Memory B cell (primary cell): Measurements from ENCODE around the gene USP35.
A peak's percentile ranks its signal among the peaks of the same experiment; 100 is the strongest.

ENCODE experiments used
- ATAC-seq: fragments of 150-1000 bp; cut with Tn5 transposase; 2 replicates; pipeline ENCODE4 v1.10.0; 2021; ENCODE audit warnings: low read depth, mild to moderate bottlenecking, moderate library complexity
- DNase-seq, 2 donors: peaks; one replicate each; pipeline ENCODE4 v3.0.0; 2022; ENCODE audit warnings: low spot score in 2 of 2
- H3K27ac Mint-ChIP-seq: one replicate; pipeline ENCODE4 v1.8.0; 2022; ENCODE audit warnings: mild to moderate bottlenecking, moderate library complexity, mixed read lengths
- H3K27me3 Mint-ChIP-seq: one replicate; pipeline ENCODE4 v1.8.0; 2022; ENCODE audit warnings: mixed read lengths
- H3K36me3 Mint-ChIP-seq: one replicate; pipeline ENCODE4 v1.8.0; 2022; ENCODE audit warnings: mild to moderate bottlenecking, mixed read lengths
- H3K4me1 Mint-ChIP-seq: one replicate; pipeline ENCODE4 v1.8.0; 2022; ENCODE audit warnings: mixed read lengths
- H3K4me3 Mint-ChIP-seq: one replicate; pipeline ENCODE4 v1.8.0; 2022; ENCODE audit warnings: mild to moderate bottlenecking, moderate library complexity, mixed read lengths
- H3K9me3 Mint-ChIP-seq: one replicate; pipeline ENCODE4 v1.8.0; 2022; ENCODE audit warnings: mixed read lengths

USP35 gene, protein sequence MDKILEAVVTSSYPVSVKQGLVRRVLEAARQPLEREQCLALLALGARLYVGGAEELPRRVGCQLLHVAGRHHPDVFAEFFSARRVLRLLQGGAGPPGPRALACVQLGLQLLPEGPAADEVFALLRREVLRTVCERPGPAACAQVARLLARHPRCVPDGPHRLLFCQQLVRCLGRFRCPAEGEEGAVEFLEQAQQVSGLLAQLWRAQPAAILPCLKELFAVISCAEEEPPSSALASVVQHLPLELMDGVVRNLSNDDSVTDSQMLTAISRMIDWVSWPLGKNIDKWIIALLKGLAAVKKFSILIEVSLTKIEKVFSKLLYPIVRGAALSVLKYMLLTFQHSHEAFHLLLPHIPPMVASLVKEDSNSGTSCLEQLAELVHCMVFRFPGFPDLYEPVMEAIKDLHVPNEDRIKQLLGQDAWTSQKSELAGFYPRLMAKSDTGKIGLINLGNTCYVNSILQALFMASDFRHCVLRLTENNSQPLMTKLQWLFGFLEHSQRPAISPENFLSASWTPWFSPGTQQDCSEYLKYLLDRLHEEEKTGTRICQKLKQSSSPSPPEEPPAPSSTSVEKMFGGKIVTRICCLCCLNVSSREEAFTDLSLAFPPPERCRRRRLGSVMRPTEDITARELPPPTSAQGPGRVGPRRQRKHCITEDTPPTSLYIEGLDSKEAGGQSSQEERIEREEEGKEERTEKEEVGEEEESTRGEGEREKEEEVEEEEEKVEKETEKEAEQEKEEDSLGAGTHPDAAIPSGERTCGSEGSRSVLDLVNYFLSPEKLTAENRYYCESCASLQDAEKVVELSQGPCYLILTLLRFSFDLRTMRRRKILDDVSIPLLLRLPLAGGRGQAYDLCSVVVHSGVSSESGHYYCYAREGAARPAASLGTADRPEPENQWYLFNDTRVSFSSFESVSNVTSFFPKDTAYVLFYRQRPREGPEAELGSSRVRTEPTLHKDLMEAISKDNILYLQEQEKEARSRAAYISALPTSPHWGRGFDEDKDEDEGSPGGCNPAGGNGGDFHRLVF

DNA sequence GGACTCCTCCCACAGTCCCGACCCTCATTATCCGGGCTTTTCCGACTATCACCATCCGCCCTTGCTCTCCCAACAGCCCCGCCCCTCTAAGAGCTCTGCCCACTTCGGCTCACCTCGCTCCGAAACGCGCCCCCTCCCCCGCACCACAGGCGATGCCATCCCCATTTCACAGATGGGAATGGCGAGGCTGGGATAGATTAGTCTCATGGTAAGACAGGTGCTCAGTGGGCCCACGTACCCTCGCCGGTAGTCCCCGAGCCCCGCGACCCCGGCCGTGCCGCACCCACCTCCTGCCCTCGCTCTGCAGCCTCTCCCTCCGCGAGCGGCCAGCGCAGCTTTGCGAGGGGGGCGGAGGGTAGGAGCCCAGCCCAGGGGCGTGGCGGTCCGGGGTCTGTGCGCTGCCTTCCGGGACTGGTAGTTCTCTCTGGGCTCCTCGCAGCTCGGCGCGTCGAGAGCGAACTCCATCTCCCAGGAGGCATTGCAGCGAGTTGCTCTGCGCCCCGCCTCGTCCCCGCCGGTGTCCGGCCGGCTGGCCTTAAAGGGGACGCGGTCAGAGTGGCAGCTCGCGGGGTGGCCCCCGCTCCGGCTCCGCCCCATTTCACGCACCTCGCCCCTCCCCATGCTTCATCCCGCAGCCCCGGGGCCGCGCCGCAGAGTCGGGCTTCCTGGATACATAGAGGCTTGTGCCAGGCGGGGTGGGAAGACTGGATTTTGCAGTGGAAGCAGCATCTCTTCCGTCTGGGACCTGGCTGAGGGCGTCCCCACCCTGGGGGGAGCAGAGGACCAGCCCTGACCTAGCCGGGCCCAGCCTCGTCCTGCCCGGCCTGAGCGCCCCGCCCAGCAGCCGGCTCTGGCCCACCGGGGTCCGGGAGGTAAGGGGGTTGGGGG is at the start of gene USP35, which contains the start of gene KCTD21:
TSS of gene USP35 (plus strand) at position 634 of the 888 bp plus-strand sequence. CDS start 7,327 bp downstream, outside the sequence.
TSS of gene KCTD21 (minus strand) at position 341 of the 888 bp plus-strand sequence. CDS start 14,072 bp downstream, outside the sequence.
- peak within 1 kb of the TSS; percentile 73 for H3K27ac Mint-ChIP-seq
- ATAC-seq (peak; percentile 93), DNase-seq (peak; percentile 84 to 86)
- no peaks in the 10 kb centered on the region for H3K27me3 Mint-ChIP-seq
- peaks cover 1% of the 10 kb centered on the region for H3K36me3 Mint-ChIP-seq
- peak within 1 kb of the TSS; percentile 90 for H3K4me3 Mint-ChIP-seq
- H3K4me1 Mint-ChIP-seq, result peaks cover 28% of the 10 kb centered on the region
- no peaks in the 10 kb centered on the region for H3K9me3 Mint-ChIP-seq

DNA sequence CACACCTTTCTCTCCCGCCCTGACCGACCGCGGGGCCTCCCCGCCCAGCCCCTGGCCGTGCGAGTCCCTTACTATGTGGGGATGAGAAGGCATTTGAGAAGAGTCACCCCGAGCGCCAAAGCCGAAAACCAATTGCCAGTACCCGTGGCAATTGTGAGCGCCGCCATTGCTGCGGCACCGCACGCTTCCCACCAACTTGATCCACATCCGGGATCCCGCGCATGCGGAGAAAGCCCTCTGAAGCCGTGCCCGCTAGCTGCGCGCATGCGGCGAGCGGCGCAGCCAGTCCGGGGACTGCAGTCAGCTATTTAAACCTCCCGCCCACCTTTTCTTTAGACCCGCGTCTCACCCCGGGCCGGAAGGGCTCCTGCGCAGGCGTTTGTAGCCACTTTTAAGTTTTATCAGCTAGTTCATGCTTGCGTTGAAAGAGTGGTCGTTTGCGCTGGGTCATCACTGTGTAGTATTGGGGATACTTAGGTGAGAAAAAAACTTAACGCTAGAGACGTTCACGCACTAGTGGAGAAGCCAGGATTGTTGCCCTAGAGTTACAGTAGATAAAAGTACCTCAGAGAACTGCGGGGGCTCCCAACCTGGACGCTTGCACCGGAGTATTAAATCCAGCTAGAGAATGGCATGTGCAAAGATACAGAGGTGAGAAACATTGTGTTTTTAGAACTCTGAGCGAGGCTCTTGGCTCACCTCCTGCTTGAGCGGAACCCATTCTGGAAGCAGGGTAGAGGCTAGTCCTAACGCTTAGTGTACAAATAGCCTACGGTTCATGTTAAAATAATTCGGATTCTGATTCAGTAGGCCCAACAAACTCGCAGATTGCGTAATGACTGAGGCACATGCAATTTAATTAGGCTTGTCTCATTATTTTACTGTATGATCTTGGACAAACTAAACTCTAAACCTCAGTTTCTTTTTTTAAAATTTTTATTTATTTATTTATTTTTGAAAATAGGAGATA is 49.0 kb upstream of the USP35 start, which contains the start of gene ALG8:
TSS of gene ALG8 (minus strand) at position 205 of the 970 bp plus-strand sequence. CDS start at position 167, 38 bp downstream.
- Mint-ChIP-seq H3K36me3 (peaks cover 5% of the 10 kb centered on the region), H3K27ac (peak within 1 kb of the TSS; percentile 90), H3K27me3 (no peaks in the 10 kb centered on the region), H3K9me3 (peaks cover 5% of the 10 kb centered on the region), H3K4me3 (peak within 1 kb of the TSS; percentile 93), H3K4me1 (peaks cover 25% of the 10 kb centered on the region)
- DNase-seq (peak; percentile 94), ATAC-seq (peak; percentile 94)

DNA sequence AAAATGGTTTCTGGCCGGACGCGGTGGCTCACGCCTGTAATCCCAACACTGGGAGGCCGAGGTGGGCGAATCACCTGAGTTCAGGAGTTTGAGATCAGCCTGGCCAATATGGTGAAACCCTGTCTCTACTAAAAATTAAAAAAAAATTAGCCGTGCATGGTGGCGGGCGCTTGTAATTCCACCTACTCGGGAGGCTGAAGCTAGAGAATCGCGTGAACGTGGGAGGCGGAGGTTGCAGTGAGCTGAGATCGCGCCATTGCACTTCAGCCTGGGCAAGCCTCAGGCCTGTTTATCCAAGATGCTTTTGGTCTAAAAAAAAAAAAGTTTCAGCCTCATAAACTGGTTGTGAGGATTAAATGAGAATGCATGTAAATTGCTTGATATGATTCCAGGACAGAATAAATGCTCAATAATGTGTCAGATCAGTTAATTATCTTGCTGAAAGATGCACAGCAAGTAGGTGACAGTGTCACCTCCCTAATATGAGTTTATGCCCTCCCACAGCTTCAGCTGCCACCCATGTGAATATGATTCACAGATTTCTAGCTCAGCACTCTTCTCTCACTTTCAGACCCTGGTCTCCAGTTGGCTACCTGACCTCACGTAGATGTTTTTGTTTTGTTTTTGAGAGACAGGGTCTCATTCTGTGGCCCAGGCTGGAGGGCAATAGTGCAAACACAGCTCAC is 48.2 kb upstream of the USP35 start:
- ATAC-seq (no peak), DNase-seq (no peak)
- H3K27me3 Mint-ChIP-seq, result no peaks in the 10 kb centered on the region
- peaks cover 24% of the 10 kb centered on the region for H3K4me1 Mint-ChIP-seq
- peaks cover 3% of the 10 kb centered on the region for H3K36me3 Mint-ChIP-seq
- H3K4me3 Mint-ChIP-seq, result peak overlapping the region; percentile 39
- H3K27ac Mint-ChIP-seq, result no peak overlapping the region
- peaks cover 5% of the 10 kb centered on the region for H3K9me3 Mint-ChIP-seq

DNA sequence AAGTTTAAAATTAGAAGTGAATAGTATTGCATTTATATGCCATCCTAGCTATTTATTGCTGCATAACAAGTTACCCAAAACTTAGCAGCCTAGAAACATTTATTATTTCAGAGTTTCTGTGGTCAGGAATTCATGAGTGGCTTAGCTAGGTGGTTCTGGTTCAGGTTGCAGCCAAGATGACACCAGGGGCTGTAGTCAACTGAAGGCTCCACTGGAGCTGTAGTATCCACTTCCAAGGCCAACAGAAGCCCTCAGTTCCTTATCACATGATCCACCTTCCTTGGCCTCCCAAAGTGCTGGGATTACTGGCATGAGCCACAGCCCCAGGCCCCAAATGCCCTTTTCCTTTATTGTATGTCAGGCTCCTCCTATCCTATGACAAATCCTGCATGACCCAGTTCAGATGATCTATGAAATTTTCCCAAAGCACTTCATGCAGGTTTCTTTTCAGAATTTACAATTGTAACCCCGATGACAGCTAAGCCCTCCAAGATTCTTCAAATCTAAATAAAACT is 43.2 kb upstream of the USP35 start:
- H3K9me3 Mint-ChIP-seq, result peaks cover 5% of the 10 kb centered on the region
- H3K4me3 Mint-ChIP-seq, result no peak overlapping the region
- ATAC-seq (no peak), DNase-seq (no peak)
- H3K36me3 Mint-ChIP-seq, result no peaks in the 10 kb centered on the region
- H3K27ac Mint-ChIP-seq, result no peak overlapping the region
- H3K27me3 Mint-ChIP-seq, result no peaks in the 10 kb centered on the region
- peaks cover 12% of the 10 kb centered on the region for H3K4me1 Mint-ChIP-seq

DNA sequence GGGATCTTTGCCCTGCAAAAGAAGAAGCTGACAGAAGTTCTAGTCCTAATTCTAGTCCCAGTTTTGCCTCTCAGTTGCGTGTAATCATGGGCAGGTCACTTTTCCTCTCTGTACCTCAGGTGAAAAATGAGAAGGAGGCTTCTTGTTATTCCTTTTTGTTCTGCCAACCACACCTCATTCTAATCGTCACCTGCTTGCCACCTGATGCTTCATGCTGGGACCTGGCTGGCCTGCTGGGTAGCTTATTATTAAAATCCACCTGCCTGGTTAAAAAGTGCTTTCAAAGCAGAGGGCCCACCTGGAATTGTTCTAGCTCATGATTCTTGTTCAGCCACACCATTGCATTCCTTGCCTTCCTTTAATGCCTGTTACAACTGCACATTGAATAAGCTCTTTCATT is 40.9 kb upstream of the USP35 start:
- no peaks in the 10 kb centered on the region for H3K27me3 Mint-ChIP-seq
- no peak for ATAC-seq
- no peak overlapping the region for H3K27ac Mint-ChIP-seq
- H3K36me3 Mint-ChIP-seq, result no peaks in the 10 kb centered on the region
- H3K9me3 Mint-ChIP-seq, result peaks cover 5% of the 10 kb centered on the region
- DNase-seq, result no peak
- H3K4me1 Mint-ChIP-seq, result peaks cover 10% of the 10 kb centered on the region
- H3K4me3 Mint-ChIP-seq, result no peak overlapping the region

DNA sequence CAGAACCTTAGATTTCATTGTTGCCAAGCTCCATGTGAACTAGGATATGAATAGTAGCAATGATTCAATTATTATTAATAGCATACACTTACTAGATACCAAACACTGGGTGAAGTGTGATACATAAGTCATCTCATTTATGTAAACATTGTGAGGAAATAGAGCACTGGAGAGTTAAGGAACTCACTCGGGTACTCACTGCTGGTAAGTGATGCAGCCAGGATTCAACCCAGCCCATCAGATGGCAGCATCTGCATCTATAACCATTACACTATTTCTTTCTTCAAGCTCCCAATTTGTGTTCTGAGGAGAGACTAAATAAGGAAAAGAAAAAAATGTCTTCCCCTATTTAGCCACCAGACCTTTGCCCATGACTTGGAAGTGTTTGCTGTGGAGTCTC is 39.1 kb upstream of the USP35 start:
- H3K36me3 Mint-ChIP-seq, result no peaks in the 10 kb centered on the region
- H3K27ac Mint-ChIP-seq, result no peak overlapping the region
- H3K27me3 Mint-ChIP-seq, result no peaks in the 10 kb centered on the region
- ATAC-seq (no peak), DNase-seq (no peak)
- no peak overlapping the region for H3K4me3 Mint-ChIP-seq
- H3K4me1 Mint-ChIP-seq, result no peaks in the 10 kb centered on the region
- H3K9me3 Mint-ChIP-seq, result no peaks in the 10 kb centered on the region

DNA sequence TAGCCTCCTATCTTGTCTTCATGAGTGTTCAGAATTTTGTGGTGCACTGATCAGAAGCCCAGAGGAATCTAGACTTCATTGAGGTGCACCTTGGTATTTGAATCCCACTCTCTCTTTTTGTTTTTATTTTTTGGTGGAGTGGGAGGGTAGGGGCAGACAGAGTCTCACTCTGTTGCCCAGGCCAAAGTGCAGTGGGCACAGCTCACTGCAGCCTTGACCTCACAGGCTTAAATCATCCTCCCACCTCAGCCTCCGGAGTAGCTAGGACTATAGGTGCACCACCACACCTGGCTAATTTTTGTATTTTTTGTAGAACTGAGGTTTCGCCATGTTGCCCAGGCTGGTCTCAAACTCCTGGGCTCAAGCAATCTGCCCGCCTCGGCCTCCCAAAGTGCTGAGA is 38.4 kb upstream of the USP35 start:
- H3K27me3 Mint-ChIP-seq, result no peaks in the 10 kb centered on the region
- H3K36me3 Mint-ChIP-seq, result no peaks in the 10 kb centered on the region
- ATAC-seq (no peak), DNase-seq (no peak)
- no peak overlapping the region for H3K4me3 Mint-ChIP-seq
- H3K9me3 Mint-ChIP-seq, result no peaks in the 10 kb centered on the region
- no peaks in the 10 kb centered on the region for H3K4me1 Mint-ChIP-seq
- H3K27ac Mint-ChIP-seq, result no peak overlapping the region

DNA sequence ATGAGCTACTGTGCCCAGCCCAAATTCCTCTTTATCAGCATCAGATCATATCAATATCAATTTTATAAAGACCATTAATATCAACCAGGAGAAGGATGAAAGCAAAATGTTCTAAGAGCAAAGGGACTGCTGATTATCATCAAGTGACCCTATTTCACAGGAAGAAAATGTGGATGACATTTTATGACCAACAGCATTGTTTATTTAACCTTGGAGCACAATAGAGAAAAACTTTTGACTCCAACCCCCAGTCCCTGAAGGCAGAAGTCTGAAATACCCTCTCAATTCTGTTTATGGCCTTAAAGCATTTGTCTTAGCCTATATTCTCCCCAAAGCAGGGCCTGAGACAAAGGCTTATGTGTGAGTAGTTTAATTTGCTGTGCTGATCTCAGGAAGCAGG is 38.0 kb upstream of the USP35 start:
- DNase-seq (no peak), ATAC-seq (no peak)
- H3K4me3 Mint-ChIP-seq, result no peak overlapping the region
- no peak overlapping the region for H3K27ac Mint-ChIP-seq
- no peaks in the 10 kb centered on the region for H3K4me1 Mint-ChIP-seq
- no peaks in the 10 kb centered on the region for H3K36me3 Mint-ChIP-seq
- no peaks in the 10 kb centered on the region for H3K9me3 Mint-ChIP-seq
- H3K27me3 Mint-ChIP-seq, result no peaks in the 10 kb centered on the region

DNA sequence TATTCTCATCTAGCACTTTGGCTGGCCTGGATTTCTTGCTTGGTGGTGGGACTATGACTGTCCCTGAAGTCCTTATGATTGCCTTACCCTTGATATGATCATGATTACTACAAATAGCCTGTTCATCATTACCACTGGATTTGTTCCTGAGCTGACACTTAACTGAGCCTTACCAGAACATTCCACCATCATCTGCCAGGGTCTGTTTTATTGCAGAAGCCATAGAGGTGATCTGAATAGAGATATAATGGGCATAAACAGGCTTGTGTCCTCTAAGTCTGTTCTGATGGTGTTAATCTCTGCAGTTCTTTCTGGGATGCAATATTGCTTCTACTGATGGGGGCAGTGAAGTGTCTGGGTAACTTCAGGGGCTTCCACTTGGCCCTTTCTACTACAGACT is 36.9 kb upstream of the USP35 start:
- H3K4me3 Mint-ChIP-seq, result no peak overlapping the region
- no peaks in the 10 kb centered on the region for H3K4me1 Mint-ChIP-seq
- ATAC-seq (no peak), DNase-seq (no peak)
- H3K27ac Mint-ChIP-seq, result no peak overlapping the region
- H3K36me3 Mint-ChIP-seq, result no peaks in the 10 kb centered on the region
- H3K9me3 Mint-ChIP-seq, result no peaks in the 10 kb centered on the region
- H3K27me3 Mint-ChIP-seq, result no peaks in the 10 kb centered on the region

DNA sequence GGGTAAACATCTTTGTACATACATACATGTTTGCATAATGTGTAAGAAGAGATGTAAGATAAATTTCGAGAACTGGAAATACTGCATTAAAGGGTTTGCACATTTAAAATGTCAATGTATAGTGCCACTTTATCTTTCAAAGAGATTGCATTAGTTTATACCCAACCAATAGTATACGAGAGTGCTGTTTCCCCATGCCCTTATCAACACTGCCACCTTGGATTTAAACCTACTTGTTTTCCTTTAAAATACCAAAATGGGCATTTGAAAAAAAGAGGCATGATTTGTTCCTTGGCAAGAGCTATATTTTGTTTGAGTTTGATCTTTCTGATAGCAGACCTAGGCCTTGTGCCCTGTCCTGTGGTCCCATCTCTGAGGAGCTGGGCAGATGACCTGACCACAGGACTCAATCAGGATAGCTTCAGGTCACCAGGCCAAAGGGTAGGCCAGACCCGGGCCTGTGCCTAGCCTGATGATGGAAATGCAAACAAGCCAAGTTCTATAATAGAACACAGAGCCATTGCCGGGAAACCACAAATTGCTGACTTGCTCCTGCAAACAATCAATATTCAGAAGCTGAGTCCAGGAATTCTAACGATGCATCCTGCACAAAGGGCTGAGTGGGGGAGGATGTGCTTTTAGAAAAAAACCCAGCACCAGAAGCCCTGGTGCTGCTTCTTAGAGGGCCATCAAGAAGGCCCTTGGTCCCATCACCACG is 32.4 kb upstream of the USP35 start:
- no peak overlapping the region for H3K27ac Mint-ChIP-seq
- no peaks in the 10 kb centered on the region for H3K36me3 Mint-ChIP-seq
- H3K4me3 Mint-ChIP-seq, result no peak overlapping the region
- DNase-seq (no peak), ATAC-seq (no peak)
- no peaks in the 10 kb centered on the region for H3K4me1 Mint-ChIP-seq
- no peaks in the 10 kb centered on the region for H3K27me3 Mint-ChIP-seq
- H3K9me3 Mint-ChIP-seq, result no peaks in the 10 kb centered on the region

DNA sequence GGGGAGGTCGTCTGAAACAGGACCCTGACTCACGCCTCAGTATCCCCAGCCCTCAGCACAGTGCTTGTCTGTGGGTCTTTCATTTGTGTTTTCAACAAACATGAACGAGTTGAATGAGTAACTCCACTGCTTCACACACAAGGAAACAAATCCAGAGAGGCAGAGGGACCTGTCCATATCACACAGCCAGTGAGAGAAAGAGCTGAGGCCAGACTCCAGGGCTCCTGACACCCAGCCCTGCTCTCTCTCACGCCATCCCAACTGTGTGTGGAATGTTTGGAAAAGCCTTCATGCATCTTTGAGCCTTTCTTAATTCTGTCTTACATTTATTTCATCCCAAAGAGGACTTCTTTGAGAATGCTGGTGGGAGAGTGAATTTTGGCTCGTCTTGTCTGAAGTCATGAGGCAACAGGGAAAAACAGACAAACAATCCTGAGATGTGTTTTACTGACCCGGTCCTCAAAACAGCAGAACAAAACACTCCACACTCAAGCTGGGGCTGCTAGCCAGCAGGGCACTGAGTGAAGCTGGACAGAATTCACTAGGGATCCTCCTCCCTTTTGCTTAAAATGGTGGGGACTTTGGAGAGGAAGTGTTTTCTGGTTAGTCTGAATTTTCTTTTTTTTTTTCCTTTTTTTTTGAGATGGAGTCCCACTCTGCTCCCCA is 29.6 kb upstream of the USP35 start:
- Mint-ChIP-seq H3K4me1 (no peaks in the 10 kb centered on the region), H3K27ac (no peak overlapping the region), H3K9me3 (no peaks in the 10 kb centered on the region), H3K4me3 (no peak overlapping the region), H3K27me3 (no peaks in the 10 kb centered on the region), H3K36me3 (no peaks in the 10 kb centered on the region)
- DNase-seq (no peak), ATAC-seq (no peak)
